Stomach (tissue), 9 donors: ENCODE measurements around the gene EDARADD. TPM values are rescaled to one million over a fixed set of nuclear protein-coding genes. Genes with fewer than 3 reads are reported as not detected.

Experiments used
- DNase-seq, 2 donors: peaks; one replicate each; pipeline versions ENCODE4 v3.0.0 to v3.0.0-alpha.2; 2013 to 2019
- H3K27ac ChIP-seq, 5 donors: fragments of 200-600 bp in 4 of 5; sonication (generic) in 4 of 5; one replicate each; pipeline ENCODE4 v1.5.1; 2013 to 2019; ENCODE audit warnings: mild to moderate bottlenecking in 1 of 5, moderate library complexity in 1 of 5
- H3K27me3 ChIP-seq, 3 donors: fragments of 200-600 bp; sonication (generic); one replicate each; pipeline ENCODE4 v1.5.1; 2017 to 2019; ENCODE audit warnings: mixed run types in 1 of 3
- H3K36me3 ChIP-seq, 4 donors: fragments of 200-600 bp; sonication (generic); 1 replicate in 3 of 4; 2 replicates in 1 of 4; pipeline ENCODE4 v1.5.1; 2016 to 2019
- H3K4me1 ChIP-seq, 4 donors: fragments of 200-600 bp; sonication (generic); one replicate each; pipeline ENCODE4 v1.5.1; 2016 to 2019
- H3K4me3 ChIP-seq, 4 donors: fragments of 200-600 bp; sonication (generic) in 3 of 4; one replicate each; pipeline ENCODE4 v1.5.1; 2016 to 2019; ENCODE audit warnings: mild to moderate bottlenecking in 1 of 4
- H3K9me3 ChIP-seq, 4 donors: fragments of 200-600 bp; sonication (generic); one replicate each; pipeline ENCODE4 v1.5.1; 2016 to 2019
- CTCF ChIP-seq, 7 experiments: fragments of 450-650 bp in 4 of 7; fragments of 200-600 bp in 3 of 7; sonication (generic) in 3 of 7; IDR thresholded peaks; one replicate each; pipeline ENCODE4 v1.5.1; 2016 to 2019; ENCODE audit warnings: antibody characterized with exemption in 7 of 7, control low read depth in 2 of 7, mild to moderate bottlenecking in 1 of 7
- EP300 ChIP-seq: sonication (generic); formaldehyde crosslinking; IDR thresholded peaks from one replicate; pipeline ENCODE4 v1.6.1; 2017; ENCODE audit warnings: antibody characterized with exemption
- POLR2A ChIP-seq, 4 donors: fragments of 450-650 bp; IDR thresholded peaks; one replicate each; pipeline ENCODE4 v1.6.1; 2016; ENCODE audit warnings: antibody characterized with exemption in 4 of 4, control low read depth in 2 of 4, mild to moderate bottlenecking in 1 of 4, moderate library complexity in 1 of 4
- POLR2AphosphoS5 ChIP-seq, 3 donors: sonication (generic); formaldehyde crosslinking; IDR thresholded peaks; one replicate each; pipeline ENCODE4 v1.6.1; 2016; ENCODE audit warnings: antibody characterized with exemption in 3 of 3
- WGBS, 5 donors: extraction: QIAGEN DNeasy Blood & Tissue Kit in 3 of 5; methylation state at CpG; one replicate each; pipeline versions ENCODE4 v1.1.5 to v1.1.7; 2013 to 2018; 5-methylcytosine and 5-hydroxymethylcytosine counted together
- intact Hi-C: fragments of 100-400 bp; cut with DNase I; formaldehyde crosslinking; loops from one replicate; pipeline ENCODE4 v1.15.1; 2023; ENCODE audit warnings: low total_unique reads
- polyA plus RNA-seq, 3 donors: library from polyadenylated mRNA; stranded (reverse); fragments of 200-250 nt; gene quantifications; one replicate each; pipeline ENCODE4 v1.2.3, GENCODE V29; 2013
- total RNA-seq, 5 donors: library from RNA; depleted of rRNA; stranded (reverse); fragments of >200 nt; gene quantifications; one replicate each; pipeline versions ENCODE4 v1.1.0 to v1.2.3, GENCODE V29; 2014 to 2016
- donor health status: healthy with polysubstance abuse.
- donor health status: Bipolar disorder and iron deficiency.
- donor health status: healthy.

Gene EDARADD
- total and polyA plus RNA-seq, 8 donors: 3.7 to 13.8 (median 6.6) TPM; not detected in 1

GRCh38 chr1:236419502-236419901, 25.4 kb downstream of the EDARADD start:
- H3K27ac ChIP-seq: no peak overlapping the region
- no peak overlapping the region for H3K4me3 ChIP-seq
- peaks cover 0 to 7% (median 2%) of the 10 kb centered on the region in 4 donors for H3K4me1 ChIP-seq
- no peak for DNase-seq
- H3K9me3 ChIP-seq: no peaks in the 10 kb centered on the region
- WGBS, 5 donors: 89 to 96% (median 92%) methylated on average over 7 of the region's 7 CpGs
- intact Hi-C loops: no loop called here
- TF ChIP-seq EP300 (no peak), CTCF (IDR thresholded peaks at IDR 0.05) (no peak), POLR2A (IDR thresholded peaks at IDR 0.05) (no peak), POLR2AphosphoS5 (IDR thresholded peaks at IDR 0.05) (no peak)
- no peaks in the 10 kb centered on the region for H3K36me3 ChIP-seq
- no peaks in the 10 kb centered on the region for H3K27me3 ChIP-seq

- DNase-seq: no peak
- 89 to 96% (median 90%) methylated on average over 4 of the region's 4 CpGs; no CpG with 5 or more reads in 1 of the 5 donors for WGBS, 5 donors
- H3K27ac ChIP-seq: no peak overlapping the region
- H3K9me3 ChIP-seq: no peaks in the 10 kb centered on the region
- no peak overlapping the region for H3K4me3 ChIP-seq
- peaks cover 0 to 3% (median 2%) of the 10 kb centered on the region in 4 donors for H3K4me1 ChIP-seq
- intact Hi-C loops: no loop called here
- TF ChIP-seq POLR2AphosphoS5 (IDR thresholded peaks at IDR 0.05): no peak
- TF ChIP-seq CTCF (IDR thresholded peaks at IDR 0.05): no peak
- no peak for TF ChIP-seq EP300
- TF ChIP-seq POLR2A (IDR thresholded peaks at IDR 0.05): no peak
- H3K27me3 ChIP-seq: no peaks in the 10 kb centered on the region
- H3K36me3 ChIP-seq: no peaks in the 10 kb centered on the region
Measured at GRCh38 chr1:236421022-236421421, 26.9 kb downstream of the EDARADD start.

- TF ChIP-seq POLR2A (IDR thresholded peaks at IDR 0.05) (no peak), CTCF (IDR thresholded peaks at IDR 0.05) (no peak), POLR2AphosphoS5 (IDR thresholded peaks at IDR 0.05) (no peak), EP300 (no peak)
Measured at GRCh38 chr1:236421850-236422516, 27.9 kb downstream of the EDARADD start.

GRCh38 chr1:236422517-236422876, 28.4 kb downstream of the EDARADD start:
- no peaks in the 10 kb centered on the region for H3K27me3 ChIP-seq
- H3K27ac ChIP-seq: no peak overlapping the region
- no peak overlapping the region for H3K4me3 ChIP-seq
- H3K36me3 ChIP-seq: no peaks in the 10 kb centered on the region
- intact Hi-C loops: no loop called here
- H3K4me1 ChIP-seq: no peaks in the 10 kb centered on the region
- WGBS, 5 donors: 73 to 96% (median 86%) methylated on average over 2 to 3 of the region's 3 CpGs
- H3K9me3 ChIP-seq: no peaks in the 10 kb centered on the region
- DNase-seq: no peak
- no peak for TF ChIP-seq POLR2AphosphoS5 (IDR thresholded peaks at IDR 0.05)
- no peak for TF ChIP-seq EP300
- no peak for TF ChIP-seq CTCF (IDR thresholded peaks at IDR 0.05)
- no peak for TF ChIP-seq POLR2A (IDR thresholded peaks at IDR 0.05)

More at GRCh38 chr1:236421850-236422516, 27.9 kb downstream of the EDARADD start:
- Histone ChIP-seq H3K36me3 (no peaks in the 10 kb centered on the region), H3K9me3 (no peaks in the 10 kb centered on the region), H3K27ac (no peak overlapping the region), H3K4me1 (no peaks in the 10 kb centered on the region), H3K4me3 (no peak overlapping the region), H3K27me3 (no peaks in the 10 kb centered on the region)
- 53 to 85% (median 69%) methylated on average over 4 of the region's 4 CpGs for WGBS, 5 donors
- intact Hi-C loops: no loop called here
- no peak for DNase-seq
